Measurements from ENCODE around the gene ZNF311.

DNA sequence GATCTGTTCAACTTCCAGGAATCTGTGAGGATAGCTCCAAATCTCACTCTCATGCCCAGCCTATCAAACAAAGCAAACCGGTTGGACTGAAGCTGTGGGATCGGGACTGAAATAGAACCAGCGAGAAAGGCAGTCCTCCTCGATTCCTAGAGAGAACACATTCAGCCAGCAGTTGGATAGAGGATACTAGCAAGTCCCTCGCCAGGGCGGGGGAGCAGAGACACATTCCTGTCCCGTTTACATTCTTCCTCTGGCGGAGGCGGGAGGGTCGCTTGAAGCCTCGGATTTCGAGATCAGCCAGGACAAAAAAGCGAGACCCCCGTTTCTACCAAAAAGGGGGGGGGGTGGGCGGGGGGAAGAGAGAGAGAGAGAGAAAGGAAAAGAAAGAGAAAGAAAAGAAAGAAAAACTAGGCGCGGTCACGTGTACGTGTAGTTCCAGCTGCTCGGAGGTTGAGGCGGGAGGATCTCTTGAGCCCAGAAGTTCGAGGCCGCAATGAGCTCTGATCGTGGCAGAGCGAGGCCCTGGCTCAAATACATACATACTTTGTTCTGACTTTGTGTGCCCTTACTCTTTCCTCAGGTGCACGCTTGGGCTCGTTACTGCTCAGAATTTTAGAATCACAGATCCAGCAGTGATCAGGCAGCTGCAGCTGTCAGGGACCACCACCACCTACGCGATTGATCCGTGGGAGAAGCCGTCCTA is 19.5 kb downstream of the ZNF311 start:
- TF ChIP-seq, protein P1, sequence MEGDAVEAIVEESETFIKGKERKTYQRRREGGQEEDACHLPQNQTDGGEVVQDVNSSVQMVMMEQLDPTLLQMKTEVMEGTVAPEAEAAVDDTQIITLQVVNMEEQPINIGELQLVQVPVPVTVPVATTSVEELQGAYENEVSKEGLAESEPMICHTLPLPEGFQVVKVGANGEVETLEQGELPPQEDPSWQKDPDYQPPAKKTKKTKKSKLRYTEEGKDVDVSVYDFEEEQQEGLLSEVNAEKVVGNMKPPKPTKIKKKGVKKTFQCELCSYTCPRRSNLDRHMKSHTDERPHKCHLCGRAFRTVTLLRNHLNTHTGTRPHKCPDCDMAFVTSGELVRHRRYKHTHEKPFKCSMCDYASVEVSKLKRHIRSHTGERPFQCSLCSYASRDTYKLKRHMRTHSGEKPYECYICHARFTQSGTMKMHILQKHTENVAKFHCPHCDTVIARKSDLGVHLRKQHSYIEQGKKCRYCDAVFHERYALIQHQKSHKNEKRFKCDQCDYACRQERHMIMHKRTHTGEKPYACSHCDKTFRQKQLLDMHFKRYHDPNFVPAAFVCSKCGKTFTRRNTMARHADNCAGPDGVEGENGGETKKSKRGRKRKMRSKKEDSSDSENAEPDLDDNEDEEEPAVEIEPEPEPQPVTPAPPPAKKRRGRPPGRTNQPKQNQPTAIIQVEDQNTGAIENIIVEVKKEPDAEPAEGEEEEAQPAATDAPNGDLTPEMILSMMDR (conservative IDR thresholded peaks at IDR 0.05 in 1 of 2, IDR thresholded peaks at IDR 0.05 in 1 of 2; ENCODE audit: low read depth in 1 of 2, low read length in 2 of 2), result no peak
- TF ChIP-seq EZH2 (IDR thresholded peaks at IDR 0.05; ENCODE audit: low read length, missing control alignments), result no peak
